Measurements from ENCODE around the gene MAPK4.

The MAPK4 gene

DNA sequence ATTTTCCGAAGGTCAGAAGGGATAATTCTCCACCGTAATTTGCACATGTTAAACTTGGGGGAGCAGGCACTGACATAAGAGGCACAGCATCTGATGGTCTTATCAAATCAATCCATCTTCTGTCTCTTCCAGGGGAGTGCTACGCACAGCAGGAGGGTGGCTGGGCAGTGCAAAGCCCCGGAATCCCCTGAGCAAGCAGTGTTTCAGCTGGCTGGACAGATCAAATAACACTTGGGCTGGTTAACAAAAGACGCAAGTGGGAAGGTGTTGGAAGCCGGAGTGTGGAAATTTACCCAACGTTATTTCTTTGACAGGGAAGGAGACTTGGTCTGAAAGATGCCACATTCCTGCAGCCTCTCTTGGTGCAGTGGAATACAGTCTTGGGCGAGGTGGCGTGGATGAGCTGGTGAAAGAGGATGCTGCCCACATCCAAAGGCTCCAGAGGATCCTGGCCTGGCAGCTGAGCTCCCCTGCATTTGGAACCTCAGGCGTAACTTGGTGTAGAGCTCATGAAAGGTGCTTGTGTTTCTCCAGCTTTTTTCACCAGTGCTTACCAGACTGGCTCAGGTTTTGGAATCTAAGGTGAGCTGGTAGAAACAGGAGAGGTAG is 103.0 kb downstream of the MAPK4 start:
- H3K27me3 ChIP-seq (ENCODE audit: insufficient read depth, low read depth, severe bottlenecking): no peaks in the 10 kb centered on the region
- H3K36me3 ChIP-seq: peaks cover 11% of the 10 kb centered on the region
- peak overlapping the region; percentile 83 for H3K27ac ChIP-seq
- peaks cover 6% of the 10 kb centered on the region for H3K9me3 ChIP-seq (ENCODE audit: severe bottlenecking)
- peak; percentile 86 for DNase-seq
- peak overlapping the region; percentile 16 for H3K4me3 ChIP-seq (ENCODE audit: low read depth, low read length)
- TF ChIP-seq CTCF (IDR thresholded peaks at IDR 0.05; ENCODE audit: low read depth, low read length): no peak

GRCh38 chr18:50663626-50664441 is 103.9 kb downstream of the MAPK4 start:
- H3K27ac ChIP-seq: peak overlapping the region; percentile 83
- H3K27me3 ChIP-seq (ENCODE audit: insufficient read depth, low read depth, severe bottlenecking): no peaks in the 10 kb centered on the region
- peak overlapping the region; percentile 36; the same call in 1 of the 2 replicates for H3K4me3 ChIP-seq (ENCODE audit: low read depth, low read length)
- peak; percentile 94 for DNase-seq
- H3K36me3 ChIP-seq: peaks cover 20% of the 10 kb centered on the region
- H3K9me3 ChIP-seq (ENCODE audit: severe bottlenecking): peaks cover 6% of the 10 kb centered on the region
- no peak for TF ChIP-seq CTCF (IDR thresholded peaks at IDR 0.05; ENCODE audit: low read depth, low read length)

DNA sequence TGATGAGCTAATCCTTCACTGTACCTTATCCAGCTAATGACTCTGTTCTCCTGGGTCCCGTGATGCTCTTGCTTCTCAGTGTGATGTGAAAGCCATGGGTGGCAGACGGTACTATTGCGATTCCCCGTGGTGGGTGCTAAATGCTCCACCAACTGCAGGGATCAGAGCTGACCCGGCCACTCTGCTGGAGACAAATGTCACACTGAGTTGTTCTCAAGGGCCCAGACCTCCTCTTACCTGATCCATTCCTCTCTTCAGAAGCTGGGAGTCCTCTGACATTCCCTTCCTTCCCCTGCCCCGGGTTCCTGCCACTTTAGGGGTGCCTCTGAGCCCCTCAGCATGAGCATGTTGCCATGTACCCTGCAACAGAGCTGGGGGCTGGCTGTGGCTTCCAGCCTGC is 105.1 kb downstream of the MAPK4 start:
- H3K4me3 ChIP-seq (ENCODE audit: low read depth, low read length): peak overlapping the region; percentile 36
- no peak for TF ChIP-seq CTCF (IDR thresholded peaks at IDR 0.05; ENCODE audit: low read depth, low read length)
- peaks cover 32% of the 10 kb centered on the region for H3K36me3 ChIP-seq
- peak overlapping the region; percentile 83 for H3K27ac ChIP-seq
- no peak for DNase-seq
- no peaks in the 10 kb centered on the region for H3K27me3 ChIP-seq (ENCODE audit: insufficient read depth, low read depth, severe bottlenecking)
- H3K9me3 ChIP-seq (ENCODE audit: severe bottlenecking): peaks cover 6% of the 10 kb centered on the region

- Histone ChIP-seq H3K27me3 (ENCODE audit: insufficient read depth, low read depth, severe bottlenecking) (no peaks in the 10 kb centered on the region), H3K27ac (peak overlapping the region; percentile 83), H3K9me3 (ENCODE audit: severe bottlenecking) (peaks cover 6% of the 10 kb centered on the region), H3K4me3 (ENCODE audit: low read depth, low read length) (peak overlapping the region; percentile 36), H3K36me3 (peaks cover 36% of the 10 kb centered on the region)
- peak; percentile 57 for DNase-seq
- no peak for TF ChIP-seq CTCF (IDR thresholded peaks at IDR 0.05; ENCODE audit: low read depth, low read length)
These were observed 105.6 kb downstream of the MAPK4 start for GRCh38 chr18:50665519-50665918.

DNA sequence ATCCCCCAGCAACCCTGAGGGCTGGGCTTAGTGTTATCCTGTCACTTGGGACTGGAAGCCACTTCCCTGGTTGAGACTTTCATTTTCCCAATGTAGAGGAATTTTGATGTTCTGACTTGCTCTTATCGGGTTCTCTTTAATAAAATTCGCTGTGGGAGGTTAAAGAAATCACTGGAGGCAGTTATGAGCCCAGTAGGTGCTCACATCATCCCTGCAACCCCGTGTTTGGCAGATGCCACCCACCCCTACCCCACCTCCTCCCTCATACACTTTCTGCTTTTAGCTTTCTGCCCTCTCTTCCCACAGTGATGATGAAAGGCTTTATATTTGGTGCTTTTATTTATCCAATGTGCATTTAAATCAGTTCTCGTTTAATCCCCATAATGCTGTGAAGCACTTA is 106.6 kb downstream of the MAPK4 start:
- no peak for TF ChIP-seq CTCF (IDR thresholded peaks at IDR 0.05; ENCODE audit: low read depth, low read length)
- Histone ChIP-seq H3K36me3 (peaks cover 36% of the 10 kb centered on the region), H3K9me3 (ENCODE audit: severe bottlenecking) (peaks cover 6% of the 10 kb centered on the region), H3K4me3 (ENCODE audit: low read depth, low read length) (no peak overlapping the region), H3K27ac (no peak overlapping the region), H3K27me3 (ENCODE audit: insufficient read depth, low read depth, severe bottlenecking) (no peaks in the 10 kb centered on the region)
- DNase-seq: no peak
